ENCODE results near the gene DNAJC3.

The DNAJC3 gene

DNA sequence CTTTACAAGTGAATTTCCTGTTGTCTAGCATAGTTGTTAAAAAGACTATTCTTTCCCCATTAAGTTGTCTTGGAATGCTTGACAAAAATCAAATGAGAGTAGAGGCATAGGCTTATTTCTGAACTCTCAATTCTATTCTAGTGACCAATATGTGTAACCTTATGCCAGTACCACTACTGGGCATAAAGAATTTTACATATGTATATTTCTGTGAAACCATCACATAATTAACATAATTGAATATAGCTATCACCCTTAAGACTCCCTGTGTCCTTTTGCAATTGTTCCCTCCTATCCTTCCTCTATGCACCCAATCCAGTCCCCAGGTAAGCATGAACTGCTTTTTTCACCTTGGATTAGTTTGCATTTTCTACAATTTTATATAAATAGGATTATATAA lies 165.0 kb downstream of the DNAJC3 start:
- no peak for DNase-seq (ENCODE audit: low read depth)

DNA sequence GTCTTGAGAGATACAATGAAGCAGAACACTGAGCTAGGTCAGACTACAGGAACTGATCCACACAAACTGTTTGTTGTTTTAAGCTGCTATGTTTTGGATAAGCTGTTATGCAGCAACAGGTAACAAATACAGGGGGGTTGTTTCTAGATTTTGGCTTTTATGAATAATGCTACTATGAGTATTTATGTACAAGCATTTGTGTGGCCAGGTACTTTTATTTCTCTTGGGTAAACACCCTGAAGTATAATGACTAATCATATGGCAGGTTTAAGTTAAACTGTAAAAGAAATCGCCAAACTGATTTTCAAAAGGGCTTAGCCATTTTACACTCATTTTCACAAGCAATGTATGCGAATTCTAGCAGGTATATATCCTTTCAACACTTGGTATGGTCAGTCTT lies 166.0 kb downstream of the DNAJC3 start:
- DNase-seq (ENCODE audit: low read depth): no peak
